ENCODE results near the gene LRRC63. TPM values are rescaled to one million over a fixed set of nuclear protein-coding genes. Genes with fewer than 3 reads are reported as not detected.

Gene LRRC63
- total RNA-seq, 1 experiment from 2014 or later, result not detected

- Histone ChIP-seq H3K4me3 (ENCODE audit: low read depth, low read length) (no peak overlapping the region), H3K4me1 (no peaks in the 10 kb centered on the region), H3K9me3 (peaks cover 10% of the 10 kb centered on the region; the same call in 1 of the 2 replicates), H3K36me3 (ENCODE audit: control insufficient read depth, insufficient read depth, low read length) (no peaks in the 10 kb centered on the region), H3K27me3 (replicated peaks; ENCODE audit: control insufficient read depth, insufficient read depth, low read length) (no peaks in the 10 kb centered on the region)
- Mint-ChIP-seq H3K27me3 (ENCODE audit: insufficient read depth, unreplicated experiment) (peaks cover 2% of the 10 kb centered on the region), H3K4me3 (ENCODE audit: unreplicated experiment) (no peak overlapping the region), H3K9me3 (ENCODE audit: unreplicated experiment) (peaks cover 7% of the 10 kb centered on the region), H3K4me1 (ENCODE audit: low read depth, unreplicated experiment) (no peaks in the 10 kb centered on the region), H3K36me3 (ENCODE audit: insufficient read depth, unreplicated experiment) (no peaks in the 10 kb centered on the region), H3K27ac (ENCODE audit: unreplicated experiment) (no peak overlapping the region)
- TF ChIP-seq CTCF (IDR thresholded peaks at IDR 0.05; ENCODE audit: insufficient read depth in 1 of 2, low read depth in 1 of 2, low read length in 1 of 2, severe bottlenecking in 1 of 2, unreplicated experiment in 1 of 2), result no peak
- ChIA-PET POLR2A (no interaction called here), CTCF (no interaction called here)
- no peak for DNase-seq
- intact Hi-C loops (cut with micrococcal nuclease; ENCODE audit: unreplicated experiment), result no loop called here
- BruUV-seq (replicated peaks), result no TSS peak
Measured at GRCh38 chr13:46303742-46304385, 92.1 kb downstream of the LRRC63 start.

GRCh38 chr13:46304546-46304945, 92.8 kb downstream of the LRRC63 start:
- BruUV-seq (replicated peaks), result no TSS peak
- Mint-ChIP-seq H3K27ac (ENCODE audit: unreplicated experiment) (no peak overlapping the region), H3K36me3 (ENCODE audit: insufficient read depth, unreplicated experiment) (no peaks in the 10 kb centered on the region), H3K4me1 (ENCODE audit: low read depth, unreplicated experiment) (no peaks in the 10 kb centered on the region), H3K27me3 (ENCODE audit: insufficient read depth, unreplicated experiment) (peaks cover 2% of the 10 kb centered on the region), H3K9me3 (ENCODE audit: unreplicated experiment) (no peaks in the 10 kb centered on the region), H3K4me3 (ENCODE audit: unreplicated experiment) (no peak overlapping the region)
- Histone ChIP-seq H3K9me3 (peaks cover 10% of the 10 kb centered on the region; the same call in 1 of the 2 replicates), H3K4me3 (ENCODE audit: low read depth, low read length) (no peak overlapping the region), H3K36me3 (ENCODE audit: control insufficient read depth, insufficient read depth, low read length) (no peaks in the 10 kb centered on the region), H3K4me1 (no peaks in the 10 kb centered on the region), H3K27me3 (replicated peaks; ENCODE audit: control insufficient read depth, insufficient read depth, low read length) (no peaks in the 10 kb centered on the region)
- TF ChIP-seq CTCF (IDR thresholded peaks at IDR 0.05; ENCODE audit: insufficient read depth in 1 of 2, low read depth in 1 of 2, low read length in 1 of 2, severe bottlenecking in 1 of 2, unreplicated experiment in 1 of 2), result no peak
- intact Hi-C loops (cut with micrococcal nuclease; ENCODE audit: unreplicated experiment), result no loop called here
- ChIA-PET CTCF (no interaction called here), POLR2A (no interaction called here)
- DNase-seq, result no peak

GRCh38 chr13:46307554-46307953, 95.8 kb downstream of the LRRC63 start:
- no peak for TF ChIP-seq CTCF (IDR thresholded peaks at IDR 0.05; ENCODE audit: insufficient read depth in 1 of 2, low read depth in 1 of 2, low read length in 1 of 2, severe bottlenecking in 1 of 2, unreplicated experiment in 1 of 2)
- H3K4me1 Mint-ChIP-seq (ENCODE audit: low read depth, unreplicated experiment), result no peaks in the 10 kb centered on the region
- BruUV-seq (replicated peaks), result no TSS peak
- H3K36me3 ChIP-seq (ENCODE audit: control insufficient read depth, insufficient read depth, low read length), result no peaks in the 10 kb centered on the region
- no peak overlapping the region for H3K4me3 ChIP-seq (ENCODE audit: low read depth, low read length)
- DNase-seq, result no peak
- H3K9me3 ChIP-seq, result peaks cover 3% of the 10 kb centered on the region; the same call in 1 of the 2 replicates
- H3K36me3 Mint-ChIP-seq (ENCODE audit: insufficient read depth, unreplicated experiment), result no peaks in the 10 kb centered on the region
- H3K27me3 ChIP-seq (replicated peaks; ENCODE audit: control insufficient read depth, insufficient read depth, low read length), result no peaks in the 10 kb centered on the region
- POLR2A ChIA-PET, result no interaction called here
- H3K27me3 Mint-ChIP-seq (ENCODE audit: insufficient read depth, unreplicated experiment), result peaks cover 2% of the 10 kb centered on the region
- no peaks in the 10 kb centered on the region for H3K9me3 Mint-ChIP-seq (ENCODE audit: unreplicated experiment)
- intact Hi-C loops (cut with micrococcal nuclease; ENCODE audit: unreplicated experiment), result no loop called here
- no peak overlapping the region for H3K27ac Mint-ChIP-seq (ENCODE audit: unreplicated experiment)
- H3K4me1 ChIP-seq, result no peaks in the 10 kb centered on the region
- CTCF ChIA-PET, result no interaction called here
- H3K4me3 Mint-ChIP-seq (ENCODE audit: unreplicated experiment), result no peak overlapping the region

All from Caco-2 (cell line).